Neural cell (in vitro differentiated cells): ENCODE results near the gene SGCE.

Experiments
- EP300 ChIP-seq: fragments of 450-650 bp; conservative IDR thresholded peaks from 2 replicates; pipeline ENCODE4 v1.6.1; 2014; ENCODE audit warnings: antibody characterized with exemption, mild to moderate bottlenecking, moderate library complexity; ENCODE audit not compliant: poor library complexity, severe bottlenecking
- EZH2 ChIP-seq: fragments of 200-600, 300-800 bp; shearing (Covaris generic), sonication (generic); IDR thresholded peaks from 2 replicates; pipeline ENCODE4 v1.6.1; 2014; ENCODE audit warnings: antibody characterized with exemption, low read length, borderline replicate concordance, mild to moderate bottlenecking; ENCODE audit not compliant: insufficient read depth, poor library complexity, severe bottlenecking
- POLR2AphosphoS5 ChIP-seq: IDR thresholded peaks from 2 replicates; pipeline ENCODE4 v1.6.1; 2012
- RAD21 ChIP-seq: fragments of 450-650 bp; conservative IDR thresholded peaks from 2 replicates; pipeline ENCODE4 v1.6.1; 2014; ENCODE audit warnings: antibody characterized with exemption, mild to moderate bottlenecking, moderate library complexity
- SMC3 ChIP-seq: fragments of 450-650 bp; conservative IDR thresholded peaks from 2 replicates; pipeline ENCODE4 v1.6.1; 2014; ENCODE audit warnings: antibody characterized with exemption, mild to moderate bottlenecking, moderate library complexity; ENCODE audit not compliant: poor library complexity
- TAF1 ChIP-seq: IDR thresholded peaks from 2 replicates; pipeline ENCODE4 v1.6.1; 2012; ENCODE audit warnings: low read depth
- TF ChIP-seq, protein P1 (sequence below): fragments of 450-650 bp; IDR thresholded peaks from 2 replicates; pipeline ENCODE4 v1.5.1; 2014; ENCODE audit warnings: antibody characterized with exemption, mild to moderate bottlenecking, moderate library complexity; ENCODE audit not compliant: poor library complexity, severe bottlenecking
- TF ChIP-seq, protein P2 (sequence below): IDR thresholded peaks from 2 replicates; pipeline ENCODE4 v1.6.1; 2012; ENCODE audit warnings: borderline replicate concordance

DNA sequence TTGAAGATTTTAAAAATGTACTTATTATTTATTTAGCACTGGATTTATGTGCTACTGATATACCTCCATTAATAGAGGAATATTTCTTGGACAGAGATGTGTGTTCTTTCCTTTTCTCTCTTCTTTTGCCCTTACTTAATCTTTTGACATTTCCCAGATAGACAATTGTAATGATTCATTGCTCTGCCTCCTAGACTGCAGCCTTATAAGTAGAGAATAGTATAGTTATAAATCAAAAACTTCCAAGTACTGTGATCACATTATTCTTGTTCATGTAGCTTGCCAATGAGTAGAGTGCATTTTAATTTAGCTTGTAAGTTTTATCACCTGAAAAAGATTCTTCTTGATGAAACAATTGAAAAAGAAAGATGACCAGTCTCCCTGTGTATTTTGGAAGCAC lies 98.7 kb downstream of the SGCE start:
- TF ChIP-seq, protein P1, sequence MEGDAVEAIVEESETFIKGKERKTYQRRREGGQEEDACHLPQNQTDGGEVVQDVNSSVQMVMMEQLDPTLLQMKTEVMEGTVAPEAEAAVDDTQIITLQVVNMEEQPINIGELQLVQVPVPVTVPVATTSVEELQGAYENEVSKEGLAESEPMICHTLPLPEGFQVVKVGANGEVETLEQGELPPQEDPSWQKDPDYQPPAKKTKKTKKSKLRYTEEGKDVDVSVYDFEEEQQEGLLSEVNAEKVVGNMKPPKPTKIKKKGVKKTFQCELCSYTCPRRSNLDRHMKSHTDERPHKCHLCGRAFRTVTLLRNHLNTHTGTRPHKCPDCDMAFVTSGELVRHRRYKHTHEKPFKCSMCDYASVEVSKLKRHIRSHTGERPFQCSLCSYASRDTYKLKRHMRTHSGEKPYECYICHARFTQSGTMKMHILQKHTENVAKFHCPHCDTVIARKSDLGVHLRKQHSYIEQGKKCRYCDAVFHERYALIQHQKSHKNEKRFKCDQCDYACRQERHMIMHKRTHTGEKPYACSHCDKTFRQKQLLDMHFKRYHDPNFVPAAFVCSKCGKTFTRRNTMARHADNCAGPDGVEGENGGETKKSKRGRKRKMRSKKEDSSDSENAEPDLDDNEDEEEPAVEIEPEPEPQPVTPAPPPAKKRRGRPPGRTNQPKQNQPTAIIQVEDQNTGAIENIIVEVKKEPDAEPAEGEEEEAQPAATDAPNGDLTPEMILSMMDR = no peak
- TF ChIP-seq EZH2 (no peak), EP300 (no peak), POLR2AphosphoS5 (no peak), RAD21 (no peak), TAF1 (no peak), SMC3 (no peak)
- TF ChIP-seq, protein P2, sequence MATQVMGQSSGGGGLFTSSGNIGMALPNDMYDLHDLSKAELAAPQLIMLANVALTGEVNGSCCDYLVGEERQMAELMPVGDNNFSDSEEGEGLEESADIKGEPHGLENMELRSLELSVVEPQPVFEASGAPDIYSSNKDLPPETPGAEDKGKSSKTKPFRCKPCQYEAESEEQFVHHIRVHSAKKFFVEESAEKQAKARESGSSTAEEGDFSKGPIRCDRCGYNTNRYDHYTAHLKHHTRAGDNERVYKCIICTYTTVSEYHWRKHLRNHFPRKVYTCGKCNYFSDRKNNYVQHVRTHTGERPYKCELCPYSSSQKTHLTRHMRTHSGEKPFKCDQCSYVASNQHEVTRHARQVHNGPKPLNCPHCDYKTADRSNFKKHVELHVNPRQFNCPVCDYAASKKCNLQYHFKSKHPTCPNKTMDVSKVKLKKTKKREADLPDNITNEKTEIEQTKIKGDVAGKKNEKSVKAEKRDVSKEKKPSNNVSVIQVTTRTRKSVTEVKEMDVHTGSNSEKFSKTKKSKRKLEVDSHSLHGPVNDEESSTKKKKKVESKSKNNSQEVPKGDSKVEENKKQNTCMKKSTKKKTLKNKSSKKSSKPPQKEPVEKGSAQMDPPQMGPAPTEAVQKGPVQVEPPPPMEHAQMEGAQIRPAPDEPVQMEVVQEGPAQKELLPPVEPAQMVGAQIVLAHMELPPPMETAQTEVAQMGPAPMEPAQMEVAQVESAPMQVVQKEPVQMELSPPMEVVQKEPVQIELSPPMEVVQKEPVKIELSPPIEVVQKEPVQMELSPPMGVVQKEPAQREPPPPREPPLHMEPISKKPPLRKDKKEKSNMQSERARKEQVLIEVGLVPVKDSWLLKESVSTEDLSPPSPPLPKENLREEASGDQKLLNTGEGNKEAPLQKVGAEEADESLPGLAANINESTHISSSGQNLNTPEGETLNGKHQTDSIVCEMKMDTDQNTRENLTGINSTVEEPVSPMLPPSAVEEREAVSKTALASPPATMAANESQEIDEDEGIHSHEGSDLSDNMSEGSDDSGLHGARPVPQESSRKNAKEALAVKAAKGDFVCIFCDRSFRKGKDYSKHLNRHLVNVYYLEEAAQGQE = no peak
